ENCODE results near the gene IL17B. TPM values are rescaled to one million over a fixed set of nuclear protein-coding genes. Genes with fewer than 3 reads are reported as not detected.

Gene IL17B
- total and polyA plus RNA-seq, 2 of the 13 experiments (the other 11 are each of a cell fraction or from before 2014, with no cell fraction given), result 0.29 to 2.6 TPM

DNA sequence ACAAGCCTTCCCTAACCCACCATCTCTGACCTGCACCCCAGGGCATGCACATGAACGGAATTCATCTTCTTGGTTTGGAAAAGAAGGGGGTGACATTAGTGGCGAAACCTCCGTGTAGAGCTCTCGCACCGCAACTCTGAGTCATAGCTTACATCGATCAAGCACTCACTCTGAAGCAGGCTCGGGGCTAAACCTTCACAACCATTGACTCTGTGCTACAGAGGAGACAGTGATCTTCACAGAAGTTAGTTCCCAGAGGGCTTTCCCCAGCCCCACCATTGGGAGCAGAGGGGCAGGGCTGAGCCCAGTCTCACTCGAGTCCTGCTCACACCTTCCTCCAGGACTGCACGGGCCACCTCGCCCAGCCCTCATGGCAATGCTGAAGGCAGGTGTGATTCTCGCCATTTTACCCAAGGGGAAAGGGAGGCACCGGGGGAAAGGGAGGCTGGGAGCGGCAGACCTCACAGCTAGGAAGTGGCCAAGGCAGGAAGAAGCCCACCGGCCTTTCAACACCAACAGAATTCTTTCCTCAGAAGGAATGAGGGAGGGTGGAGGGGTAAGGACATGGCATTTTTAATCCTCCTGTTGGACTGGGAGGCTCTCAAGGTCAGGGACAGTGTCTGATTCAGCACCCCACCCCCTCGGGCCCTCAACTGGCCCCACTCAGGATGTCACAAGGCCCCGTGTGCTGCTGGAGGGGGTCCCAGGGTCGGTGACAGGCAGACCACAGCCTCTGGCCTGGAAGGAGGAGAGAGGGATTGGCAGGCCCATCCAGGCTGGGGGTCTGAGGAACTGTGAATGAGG lies 25.9 kb upstream of the IL17B start (continued):
- TF ChIP-seq, protein P1, sequence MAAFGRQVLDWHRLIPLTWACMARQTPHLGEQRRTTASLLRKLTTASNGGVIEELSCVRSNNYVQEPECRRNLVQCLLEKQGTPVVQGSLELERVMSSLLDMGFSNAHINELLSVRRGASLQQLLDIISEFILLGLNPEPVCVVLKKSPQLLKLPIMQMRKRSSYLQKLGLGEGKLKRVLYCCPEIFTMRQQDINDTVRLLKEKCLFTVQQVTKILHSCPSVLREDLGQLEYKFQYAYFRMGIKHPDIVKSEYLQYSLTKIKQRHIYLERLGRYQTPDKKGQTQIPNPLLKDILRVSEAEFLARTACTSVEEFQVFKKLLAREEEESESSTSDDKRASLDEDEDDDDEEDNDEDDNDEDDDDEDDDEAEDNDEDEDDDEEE (CRISPR knock-in tag; IDR thresholded peaks at IDR 0.05), result 0 out of 2 replicates have a peak, but pooled peaks have one; percentile 35
- TF ChIP-seq, protein P2, sequence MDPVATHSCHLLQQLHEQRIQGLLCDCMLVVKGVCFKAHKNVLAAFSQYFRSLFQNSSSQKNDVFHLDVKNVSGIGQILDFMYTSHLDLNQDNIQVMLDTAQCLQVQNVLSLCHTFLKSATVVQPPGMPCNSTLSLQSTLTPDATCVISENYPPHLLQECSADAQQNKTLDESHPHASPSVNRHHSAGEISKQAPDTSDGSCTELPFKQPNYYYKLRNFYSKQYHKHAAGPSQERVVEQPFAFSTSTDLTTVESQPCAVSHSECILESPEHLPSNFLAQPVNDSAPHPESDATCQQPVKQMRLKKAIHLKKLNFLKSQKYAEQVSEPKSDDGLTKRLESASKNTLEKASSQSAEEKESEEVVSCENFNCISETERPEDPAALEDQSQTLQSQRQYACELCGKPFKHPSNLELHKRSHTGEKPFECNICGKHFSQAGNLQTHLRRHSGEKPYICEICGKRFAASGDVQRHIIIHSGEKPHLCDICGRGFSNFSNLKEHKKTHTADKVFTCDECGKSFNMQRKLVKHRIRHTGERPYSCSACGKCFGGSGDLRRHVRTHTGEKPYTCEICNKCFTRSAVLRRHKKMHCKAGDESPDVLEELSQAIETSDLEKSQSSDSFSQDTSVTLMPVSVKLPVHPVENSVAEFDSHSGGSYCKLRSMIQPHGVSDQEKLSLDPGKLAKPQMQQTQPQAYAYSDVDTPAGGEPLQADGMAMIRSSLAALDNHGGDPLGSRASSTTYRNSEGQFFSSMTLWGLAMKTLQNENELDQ (CRISPR knock-in tag; IDR thresholded peaks at IDR 0.05; ENCODE audit: borderline replicate concordance), result no peak
- TF ChIP-seq PHF21A (CRISPR knock-in tag; IDR thresholded peaks at IDR 0.05), result no peak
- no peak for TF ChIP-seq MTF2 (CRISPR knock-in tag; IDR thresholded peaks at IDR 0.05; ENCODE audit: borderline replicate concordance)
- TF ChIP-seq, protein P3, sequence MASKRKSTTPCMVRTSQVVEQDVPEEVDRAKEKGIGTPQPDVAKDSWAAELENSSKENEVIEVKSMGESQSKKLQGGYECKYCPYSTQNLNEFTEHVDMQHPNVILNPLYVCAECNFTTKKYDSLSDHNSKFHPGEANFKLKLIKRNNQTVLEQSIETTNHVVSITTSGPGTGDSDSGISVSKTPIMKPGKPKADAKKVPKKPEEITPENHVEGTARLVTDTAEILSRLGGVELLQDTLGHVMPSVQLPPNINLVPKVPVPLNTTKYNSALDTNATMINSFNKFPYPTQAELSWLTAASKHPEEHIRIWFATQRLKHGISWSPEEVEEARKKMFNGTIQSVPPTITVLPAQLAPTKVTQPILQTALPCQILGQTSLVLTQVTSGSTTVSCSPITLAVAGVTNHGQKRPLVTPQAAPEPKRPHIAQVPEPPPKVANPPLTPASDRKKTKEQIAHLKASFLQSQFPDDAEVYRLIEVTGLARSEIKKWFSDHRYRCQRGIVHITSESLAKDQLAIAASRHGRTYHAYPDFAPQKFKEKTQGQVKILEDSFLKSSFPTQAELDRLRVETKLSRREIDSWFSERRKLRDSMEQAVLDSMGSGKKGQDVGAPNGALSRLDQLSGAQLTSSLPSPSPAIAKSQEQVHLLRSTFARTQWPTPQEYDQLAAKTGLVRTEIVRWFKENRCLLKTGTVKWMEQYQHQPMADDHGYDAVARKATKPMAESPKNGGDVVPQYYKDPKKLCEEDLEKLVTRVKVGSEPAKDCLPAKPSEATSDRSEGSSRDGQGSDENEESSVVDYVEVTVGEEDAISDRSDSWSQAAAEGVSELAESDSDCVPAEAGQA (IDR thresholded peaks at IDR 0.05; ENCODE audit: low read depth), result no peak
- TF ChIP-seq, protein P3 (CRISPR knock-in tag; IDR thresholded peaks at IDR 0.05; ENCODE audit: borderline replicate concordance), result no peak
- no peak for TF ChIP-seq ZNF33A (CRISPR knock-in tag; IDR thresholded peaks at IDR 0.05; ENCODE audit: borderline replicate concordance)
- no peak for TF ChIP-seq NONO (IDR thresholded peaks at IDR 0.05)
- TF ChIP-seq NONO (CRISPR knock-in tag; conservative IDR thresholded peaks at IDR 0.05), result no peak
- TF ChIP-seq KAT7 (CRISPR knock-in tag; IDR thresholded peaks at IDR 0.05; ENCODE audit: borderline replicate concordance), result no peak
- TF ChIP-seq ZNF891 (CRISPR knock-in tag; IDR thresholded peaks at IDR 0.05), result no peak
- TF ChIP-seq GTF2F1 (IDR thresholded peaks at IDR 0.05; ENCODE audit: low read length), result no peak
- TF ChIP-seq ZNF572 (CRISPR knock-in tag; IDR thresholded peaks at IDR 0.05), result peak; percentile 69; the same call in 1 of the 2 replicates
- TF ChIP-seq NR1H2 (CRISPR knock-in tag; IDR thresholded peaks at IDR 0.05; ENCODE audit: borderline replicate concordance, low read depth), result no peak
- TF ChIP-seq SRF (IDR thresholded peaks at IDR 0.05; ENCODE audit: low read depth, low read length), result no peak
- TF ChIP-seq ZNF709 (CRISPR knock-in tag; IDR thresholded peaks at IDR 0.05), result no peak
- 0 out of 2 replicates have a peak, but pooled peaks have one; percentile 9 for TF ChIP-seq ZNF557 (CRISPR knock-in tag; IDR thresholded peaks at IDR 0.05)
- TF ChIP-seq KMT2B (CRISPR knock-in tag; IDR thresholded peaks at IDR 0.05), result no peak
- no peak for TF ChIP-seq FOXK2 (IDR thresholded peaks at IDR 0.05)
- no peak for TF ChIP-seq ZNF12 (CRISPR knock-in tag; IDR thresholded peaks at IDR 0.05)
- TF ChIP-seq ZKSCAN8 (CRISPR knock-in tag; IDR thresholded peaks at IDR 0.05; ENCODE audit: borderline replicate concordance), result no peak
- TF ChIP-seq RBM22 (optimal IDR thresholded peaks at IDR 0.05; ENCODE audit: low read length), result no peak
- no peak for TF ChIP-seq TARDBP (CRISPR knock-in tag; IDR thresholded peaks at IDR 0.05)
